Thyroid gland (tissue), 4 donors: ENCODE results near the gene BPIFA1. TPM values are rescaled to one million over a fixed set of nuclear protein-coding genes. Genes with fewer than 3 reads are reported as not detected.

Experiments used
- DNase-seq, 2 donors: peaks; one replicate each; pipeline ENCODE4 v3.0.0-alpha.2; 2019
- H3K27ac ChIP-seq, 3 donors: fragments of 200-600 bp; sonication (generic); 1 replicate in 2 of 3; 2 replicates in 1 of 3; pipeline ENCODE4 v1.5.1; 2016 to 2019; ENCODE audit warnings: mild to moderate bottlenecking in 1 of 3, moderate library complexity in 1 of 3
- H3K27me3 ChIP-seq: fragments of 200-600 bp; sonication (generic); one replicate; pipeline ENCODE4 v1.5.1; 2019
- H3K36me3 ChIP-seq, 2 donors: fragments of 200-600 bp; sonication (generic); one replicate each; pipeline ENCODE4 v1.5.1; 2016 to 2019
- H3K4me1 ChIP-seq, 2 donors: fragments of 200-600 bp; sonication (generic); one replicate each; pipeline ENCODE4 v1.5.1; 2017 to 2019
- H3K4me3 ChIP-seq, 3 donors: fragments of 200-600 bp; sonication (generic); replicated peaks in 1 of 3; 1 replicate in 2 of 3; 2 replicates in 1 of 3; pipeline ENCODE4 v1.5.1; 2016; ENCODE audit warnings: mild to moderate bottlenecking in 1 of 3
- H3K9me3 ChIP-seq: fragments of 200-600 bp; sonication (generic); one replicate; pipeline ENCODE4 v1.5.1; 2017
- CTCF ChIP-seq, 6 experiments: fragments of 200-600 bp in 3 of 6; fragments of 450-650 bp in 3 of 6; sonication (generic) in 3 of 6; IDR thresholded peaks; one replicate each; pipeline ENCODE4 v1.5.1; 2016 to 2019; ENCODE audit warnings: antibody characterized with exemption in 6 of 6, mild to moderate bottlenecking in 2 of 6, inconsistent platforms in 1 of 6, moderate library complexity in 1 of 6
- POLR2A ChIP-seq, 2 donors: fragments of 450-650 bp; IDR thresholded peaks; one replicate each; pipeline ENCODE4 v1.6.1; 2017; ENCODE audit warnings: antibody characterized with exemption in 2 of 2, mild to moderate bottlenecking in 2 of 2, moderate library complexity in 1 of 2
- WGBS, 2 donors: methylation state at CpG; one replicate each; pipeline ENCODE4 v1.1.5; 2017; 5-methylcytosine and 5-hydroxymethylcytosine counted together
- intact Hi-C: fragments of 100-400 bp; cut with DNase I; formaldehyde crosslinking; loops from one replicate; pipeline ENCODE4 v1.15.1; 2023
- total RNA-seq, 4 donors: library from RNA; depleted of rRNA; stranded (reverse); fragments of >200 nt; gene quantifications; one replicate each; pipeline ENCODE4 v1.2.3, GENCODE V29; 2016

Gene BPIFA1
- total RNA-seq, 4 donors from 2014 or later = not detected

DNA sequence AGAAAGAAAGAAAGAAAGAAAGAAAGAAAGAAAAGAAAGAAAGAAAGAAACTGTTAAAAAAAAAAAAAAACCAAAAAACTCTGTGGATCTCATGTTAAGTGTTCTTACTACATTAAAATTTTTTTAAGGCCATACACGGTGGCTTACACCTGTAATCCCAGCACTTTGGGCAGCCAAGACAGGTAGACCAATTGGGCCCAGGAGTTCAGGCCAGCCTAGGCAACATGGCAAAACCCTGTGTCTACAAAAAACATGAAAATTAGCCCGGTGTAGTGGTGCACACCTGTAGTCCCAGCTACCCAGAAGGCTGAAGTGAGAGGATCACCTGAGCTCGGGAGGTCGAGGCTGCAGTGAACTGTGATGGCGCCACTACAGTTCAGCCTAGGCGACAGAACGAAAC lies 4.6 kb upstream of the BPIFA1 start:
- intact Hi-C loops = no loop called here
- H3K4me1 ChIP-seq = peaks cover 0 to 5% of the 10 kb centered on the region in 2 donors
- H3K27me3 ChIP-seq = no peaks in the 10 kb centered on the region
- H3K36me3 ChIP-seq = no peaks in the 10 kb centered on the region
- WGBS, 2 donors = 68 to 76% methylated on average over 7 of the region's 7 CpGs
- no peak overlapping the region for H3K4me3 ChIP-seq
- TF ChIP-seq CTCF (IDR thresholded peaks at IDR 0.05) = no peak
- TF ChIP-seq POLR2A (IDR thresholded peaks at IDR 0.05) = no peak
- H3K27ac ChIP-seq = no peak overlapping the region
- no peaks in the 10 kb centered on the region for H3K9me3 ChIP-seq
- no peak for DNase-seq

DNA sequence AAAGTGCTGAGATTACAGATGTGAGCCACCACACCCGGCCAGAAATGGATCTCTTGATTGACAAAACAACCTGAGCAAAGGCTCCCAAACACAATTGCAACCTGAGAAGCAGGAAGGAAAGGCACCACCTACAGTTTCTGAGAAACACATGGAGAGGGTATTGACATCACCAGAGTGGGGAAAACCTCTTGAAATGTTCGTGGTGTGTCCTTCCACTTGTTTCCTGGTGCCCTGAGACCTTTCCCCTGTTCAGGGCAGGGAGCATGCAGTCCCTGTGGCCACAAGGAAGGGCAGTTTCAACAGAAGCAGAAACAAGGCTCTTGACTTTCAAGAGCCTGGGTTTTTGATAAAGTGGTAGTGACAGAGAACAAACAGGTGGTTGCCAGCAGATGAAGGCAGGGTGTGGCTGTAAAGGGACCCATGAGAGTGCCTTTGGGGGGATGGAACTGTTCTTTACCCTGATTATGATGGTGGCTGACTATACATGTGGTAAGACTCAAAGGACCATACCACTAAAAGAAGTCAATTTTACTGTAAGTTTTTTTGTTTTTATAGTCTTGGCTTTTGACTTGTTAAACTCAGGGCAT lies 3.2 kb upstream of the BPIFA1 start:
- DNase-seq = peak; percentile 49 to 65
- Histone ChIP-seq H3K4me3 (no peak overlapping the region), H3K9me3 (no peaks in the 10 kb centered on the region), H3K36me3 (no peaks in the 10 kb centered on the region), H3K4me1 (peaks cover 0 to 5% of the 10 kb centered on the region in 2 donors), H3K27me3 (no peaks in the 10 kb centered on the region), H3K27ac (peak overlapping the region in 1 of 3 donors; percentile 44)
- TF ChIP-seq CTCF (IDR thresholded peaks at IDR 0.05) = no peak
- intact Hi-C loops = no loop called here
- WGBS, 2 donors = 0 to 14% methylated on average over 2 of the region's 2 CpGs

- WGBS, 2 donors = 51 to 58% methylated on average over 5 of the region's 5 CpGs
- intact Hi-C loops = no loop called here
- TF ChIP-seq CTCF (IDR thresholded peaks at IDR 0.05) = no peak
- no peak for TF ChIP-seq POLR2A (IDR thresholded peaks at IDR 0.05)
- no peaks in the 10 kb centered on the region for H3K27me3 ChIP-seq
- peaks cover 0 to 5% of the 10 kb centered on the region in 2 donors for H3K4me1 ChIP-seq
- no peak overlapping the region for H3K27ac ChIP-seq
- no peak overlapping the region for H3K4me3 ChIP-seq
- H3K36me3 ChIP-seq = no peaks in the 10 kb centered on the region
- no peak for DNase-seq
- no peaks in the 10 kb centered on the region for H3K9me3 ChIP-seq
Measured at GRCh38 chr20:33233129-33233774, 2.5 kb upstream of the BPIFA1 start.

DNA sequence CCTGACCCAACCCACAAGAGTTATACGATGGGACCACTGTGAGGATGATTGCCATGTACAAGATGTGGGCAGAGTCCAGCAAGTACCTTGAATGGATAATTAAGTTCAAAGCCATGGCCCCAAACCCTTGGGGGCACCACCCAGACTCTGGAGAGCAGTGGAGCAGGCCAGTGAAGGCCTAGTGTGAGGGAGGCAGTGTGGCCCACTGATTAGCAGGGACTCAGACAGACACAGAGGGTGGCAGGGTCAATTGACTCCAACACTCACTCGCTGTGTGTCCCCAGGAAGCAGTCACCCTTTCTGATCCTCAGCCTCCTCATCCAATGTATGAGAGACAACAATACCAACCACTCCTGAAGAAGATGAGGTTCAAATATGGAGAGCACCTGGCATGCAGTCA lies 1.7 kb upstream of the BPIFA1 start:
- Histone ChIP-seq H3K27me3 (no peaks in the 10 kb centered on the region), H3K9me3 (no peaks in the 10 kb centered on the region), H3K27ac (no peak overlapping the region), H3K4me3 (no peak overlapping the region), H3K4me1 (peaks cover 0 to 5% of the 10 kb centered on the region in 2 donors), H3K36me3 (no peaks in the 10 kb centered on the region)
- DNase-seq = no peak
- WGBS, 2 donors = 92 to 96% methylated on average over 2 of the region's 2 CpGs
- TF ChIP-seq POLR2A (IDR thresholded peaks at IDR 0.05) (no peak), CTCF (IDR thresholded peaks at IDR 0.05) (no peak)
- intact Hi-C loops = no loop called here

- Histone ChIP-seq H3K9me3 (no peaks in the 10 kb centered on the region), H3K4me1 (peaks cover 0 to 5% of the 10 kb centered on the region in 2 donors), H3K36me3 (no peaks in the 10 kb centered on the region), H3K4me3 (no peak overlapping the region), H3K27me3 (no peaks in the 10 kb centered on the region), H3K27ac (no peak overlapping the region)
- WGBS, 2 donors = 43 to 91% methylated on average over 1 of the region's 1 CpG
- DNase-seq = no peak
- TF ChIP-seq CTCF (IDR thresholded peaks at IDR 0.05) (no peak), POLR2A (IDR thresholded peaks at IDR 0.05) (no peak)
- intact Hi-C loops = no loop called here
Measured at GRCh38 chr20:33236351-33236750, 555 bp downstream of the BPIFA1 start.
